HK-2 (cell line): ENCODE measurements around the gene MGAT5.

ENCODE experiments used
- DNase-seq: peaks from one replicate; pipeline ENCODE4 v3.0.0-alpha.2; 2018; ENCODE audit not compliant: unreplicated experiment

Gene MGAT5

DNA sequence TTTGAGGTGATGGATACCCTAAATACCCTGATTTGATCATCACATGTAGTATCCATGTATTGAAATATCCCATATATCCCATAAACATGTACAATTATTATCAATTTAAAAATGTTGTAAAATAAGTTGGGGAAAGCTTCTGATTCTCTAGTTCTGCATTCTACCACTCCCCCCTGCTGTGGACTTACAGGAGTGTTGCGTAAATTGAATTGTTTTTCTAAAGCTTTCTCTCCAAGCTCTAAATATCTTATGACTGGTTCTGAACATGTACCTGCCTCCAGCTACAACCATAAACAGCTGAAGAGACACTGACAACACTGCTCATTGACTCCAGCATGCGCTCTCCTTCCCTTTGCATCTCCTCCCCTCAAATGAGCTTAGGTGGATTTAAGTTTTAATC, 145.2 kb downstream of the MGAT5 start:
- DNase-seq = no peak

DNA sequence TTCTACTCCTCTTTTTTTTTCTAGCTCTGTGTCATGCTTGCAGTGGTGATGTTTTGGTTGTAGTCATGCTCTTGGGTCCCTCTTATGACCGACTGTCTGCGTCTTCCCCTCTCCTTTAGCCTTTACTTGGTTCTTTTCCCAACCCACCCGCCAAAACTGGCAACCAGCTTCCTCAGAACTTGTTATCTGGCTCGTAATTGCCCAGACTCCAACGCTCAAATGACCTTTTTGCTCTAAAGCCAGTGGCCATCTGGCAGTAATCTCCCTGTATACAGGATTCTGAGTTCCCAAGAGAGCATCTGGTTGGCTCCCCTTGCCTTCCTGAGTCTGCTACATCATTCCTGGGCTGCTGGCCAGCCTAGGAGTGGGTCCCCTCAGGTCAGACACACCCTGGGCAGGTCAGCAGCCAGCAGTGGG, 147.2 kb downstream of the MGAT5 start:
- no peak for DNase-seq

DNA sequence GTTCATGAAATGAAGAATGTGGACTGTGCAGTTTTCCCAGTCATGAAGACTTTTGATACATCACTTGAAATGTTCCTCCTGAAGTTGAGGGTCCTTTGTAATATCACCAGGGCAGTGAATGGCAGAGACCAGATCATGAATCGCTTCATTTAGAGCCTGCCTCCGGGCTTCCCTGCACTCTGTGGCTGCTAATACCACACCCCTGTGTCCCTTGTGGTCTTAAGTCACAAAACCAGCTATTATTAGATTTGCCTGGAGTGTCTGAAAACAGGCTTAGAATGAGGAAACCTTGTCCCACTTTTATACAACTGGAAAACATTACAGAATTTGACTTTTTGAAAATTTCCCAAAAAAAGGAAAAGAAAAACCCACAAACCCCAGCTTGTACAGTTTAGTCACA, 147.9 kb downstream of the MGAT5 start:
- DNase-seq = no peak

DNA sequence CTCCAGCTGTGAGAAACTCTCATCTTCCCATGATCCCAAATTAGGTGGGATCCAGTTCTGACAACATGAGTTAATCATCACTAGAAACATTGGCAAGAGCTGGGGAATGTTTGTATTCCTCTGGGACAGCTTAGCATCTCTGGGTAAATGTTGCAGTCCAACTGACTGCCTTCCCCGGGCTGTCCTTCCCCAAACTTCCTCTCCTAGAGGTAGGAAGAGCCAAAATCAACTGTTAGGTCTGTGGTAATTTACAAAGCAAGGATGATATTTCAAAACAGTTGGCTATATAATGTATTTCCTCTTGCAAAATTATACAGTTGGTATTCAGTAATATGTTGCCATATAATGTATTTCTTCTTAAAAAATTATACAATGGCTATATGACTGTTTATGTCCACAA, 148.5 kb downstream of the MGAT5 start:
- DNase-seq = no peak

DNA sequence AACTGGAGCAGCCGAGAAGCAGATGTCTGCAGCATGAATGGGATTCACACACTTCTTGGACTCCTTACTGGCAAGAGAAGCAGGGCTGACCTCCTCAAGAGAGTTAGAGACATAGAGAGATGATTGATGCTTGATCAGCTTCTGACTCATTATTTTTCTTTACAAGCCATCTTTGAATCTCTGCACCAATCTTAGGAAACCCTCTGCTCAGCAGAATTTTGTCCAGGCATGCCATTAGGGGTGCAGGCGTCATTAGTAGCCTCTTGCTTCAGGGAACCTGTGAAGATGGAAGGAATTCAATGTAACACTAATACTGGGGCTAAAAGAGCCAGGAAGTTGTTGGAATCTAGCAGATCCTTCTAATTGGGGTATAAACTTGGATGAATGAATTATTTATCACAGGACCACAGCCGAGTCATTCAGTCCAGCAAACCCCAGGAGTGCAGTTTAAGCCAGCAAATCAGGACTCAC, 151.8 kb downstream of the MGAT5 start:
- DNase-seq = no peak

DNA sequence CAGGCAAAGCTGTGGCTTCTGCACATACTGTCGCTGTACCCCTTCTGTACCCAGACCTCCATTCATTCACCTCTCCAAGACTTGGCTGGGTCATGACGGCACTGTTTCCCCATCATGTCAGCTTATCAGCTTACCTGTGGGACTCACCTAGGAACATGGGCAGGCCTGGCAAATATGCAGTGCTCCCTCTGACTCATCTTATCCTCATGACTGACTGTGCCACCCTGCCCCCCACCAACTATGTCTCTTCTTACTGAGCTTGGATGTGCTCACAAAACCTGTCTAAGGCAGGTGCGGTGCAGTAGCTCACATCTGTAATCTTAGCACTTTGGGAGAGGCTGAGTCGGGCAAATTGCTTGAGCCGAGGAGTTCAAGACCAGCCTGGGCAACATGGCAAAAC, 152.4 kb downstream of the MGAT5 start:
- no peak for DNase-seq

DNA sequence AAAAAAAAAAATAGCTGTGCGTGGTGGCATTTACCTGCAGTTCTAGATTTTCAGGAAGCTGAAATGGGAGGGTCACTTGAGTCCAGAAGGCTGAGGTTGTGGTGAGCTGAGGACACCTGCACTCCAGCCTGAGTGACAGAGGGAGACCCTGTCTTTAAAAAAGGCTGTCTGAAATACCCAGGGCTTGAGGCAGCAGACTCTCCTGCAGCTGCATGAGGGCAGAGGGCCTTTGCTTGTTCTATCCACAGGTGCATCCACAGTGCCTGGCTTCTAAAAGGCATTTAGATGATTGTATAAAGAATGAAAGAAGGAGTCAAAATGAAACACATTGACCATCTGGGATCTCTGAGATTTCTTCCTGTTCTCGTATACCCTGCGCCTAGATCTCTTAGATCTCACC, 152.9 kb downstream of the MGAT5 start:
- no peak for DNase-seq

DNA sequence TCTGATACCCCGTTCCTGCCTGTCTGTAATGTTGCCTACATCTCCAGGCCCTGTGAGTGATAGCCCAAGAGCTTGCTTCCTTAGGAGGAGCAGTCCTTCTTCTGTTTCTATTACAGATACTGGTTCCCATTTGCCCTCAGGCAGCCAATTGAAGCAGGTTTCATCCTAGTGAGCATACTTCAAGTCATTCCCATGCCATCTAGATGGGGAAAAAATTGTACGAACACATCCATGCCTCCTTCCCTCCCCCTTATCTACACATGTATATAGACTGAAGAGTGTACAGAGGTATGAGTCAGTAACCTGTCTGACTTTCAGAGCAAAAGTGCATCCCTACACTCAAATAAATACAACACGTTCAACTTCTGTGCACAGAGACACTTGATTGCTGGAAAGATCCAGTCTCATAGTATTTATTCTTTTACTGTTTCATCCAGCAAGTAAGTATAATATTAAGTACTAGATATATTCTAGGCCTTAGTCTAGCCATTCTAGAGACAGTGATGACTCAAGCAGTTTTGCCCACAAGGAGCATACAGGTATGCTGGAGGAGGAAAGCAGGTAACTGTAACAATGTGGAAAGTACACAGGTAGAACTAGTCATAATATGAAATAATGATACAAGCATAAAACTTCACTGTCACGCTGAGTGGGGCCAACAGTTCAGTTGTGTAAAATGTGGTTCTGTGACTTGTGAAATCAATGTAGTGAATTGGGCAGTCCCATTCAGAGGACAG, 153.4 kb downstream of the MGAT5 start:
- no peak for DNase-seq

DNA sequence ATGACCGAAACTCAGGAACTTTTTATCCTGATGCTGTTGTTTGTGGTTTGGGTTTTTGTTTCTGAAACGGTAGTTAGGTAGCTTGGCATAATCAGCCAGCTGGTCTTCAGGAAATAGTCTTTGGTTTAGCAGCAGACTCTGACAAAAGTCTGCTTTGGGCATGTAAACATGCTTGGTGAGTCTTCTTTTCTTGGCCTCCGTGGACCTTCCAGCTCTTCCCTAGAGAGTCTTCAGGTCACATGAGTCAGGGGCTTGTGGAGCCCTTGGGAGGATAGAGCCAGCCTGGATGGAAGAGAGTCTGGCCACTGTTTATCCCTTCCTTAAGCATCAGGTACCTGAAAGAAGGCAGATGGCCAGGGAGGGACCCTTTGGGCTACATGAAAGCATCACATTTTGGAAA, 154.5 kb downstream of the MGAT5 start:
- DNase-seq = no peak

DNA sequence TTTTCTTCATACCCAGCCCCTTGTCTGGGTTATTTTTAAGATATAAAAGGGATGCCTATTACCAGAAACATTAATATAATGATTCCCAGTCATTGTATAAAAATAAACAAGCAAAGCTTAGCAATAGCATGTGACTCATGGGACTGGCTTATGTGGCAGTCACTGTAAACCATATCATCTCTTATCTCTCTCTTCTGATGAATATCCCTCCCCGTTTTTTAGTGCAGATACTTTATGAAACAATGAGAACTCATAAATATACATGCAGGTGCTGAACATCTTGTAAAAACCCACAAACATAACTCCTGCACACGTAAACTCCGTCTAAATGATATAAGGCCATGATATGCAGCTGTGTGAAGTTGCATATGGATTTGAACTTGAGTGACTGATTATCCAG, 154.9 kb downstream of the MGAT5 start:
- DNase-seq = no peak

DNA sequence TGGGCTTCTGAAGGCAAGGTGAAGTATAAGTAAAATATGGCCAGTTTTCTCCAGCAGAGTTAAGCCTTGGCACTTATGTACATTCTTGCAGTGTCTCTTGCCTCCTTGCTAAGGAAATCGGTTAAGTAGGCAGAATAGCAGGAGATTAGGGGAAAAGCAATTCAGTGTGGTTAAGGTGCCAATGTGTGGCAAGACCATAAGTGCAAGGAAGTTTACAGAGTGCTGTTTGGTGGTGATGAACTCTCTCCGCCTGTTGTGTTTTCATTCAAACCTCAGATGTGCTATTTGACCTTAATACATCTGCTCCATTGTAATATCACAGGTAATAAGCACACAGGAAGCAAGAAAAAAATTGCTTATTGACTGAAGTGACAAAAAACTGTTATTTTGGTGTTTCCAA, 156.1 kb downstream of the MGAT5 start:
- no peak for DNase-seq

DNA sequence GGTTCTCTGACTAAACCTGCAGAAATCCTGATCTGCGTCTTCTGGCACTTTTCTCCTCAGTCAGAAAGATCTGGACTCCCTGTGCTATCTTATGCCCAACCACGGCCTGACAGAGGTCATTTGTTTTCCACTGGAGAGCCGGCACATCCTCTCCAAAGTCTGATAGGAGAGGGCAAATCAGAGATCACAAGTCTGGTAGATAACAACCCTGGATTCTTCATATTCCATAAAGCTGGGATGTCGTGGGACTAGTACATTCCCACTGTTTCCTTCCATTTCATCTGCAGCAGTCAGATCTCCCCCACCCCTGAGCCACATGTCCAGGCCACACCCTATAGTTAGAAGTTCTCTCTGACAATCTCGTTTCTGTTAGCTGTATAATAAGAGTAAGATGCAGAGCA, 157.0 kb downstream of the MGAT5 start:
- DNase-seq = no peak

DNA sequence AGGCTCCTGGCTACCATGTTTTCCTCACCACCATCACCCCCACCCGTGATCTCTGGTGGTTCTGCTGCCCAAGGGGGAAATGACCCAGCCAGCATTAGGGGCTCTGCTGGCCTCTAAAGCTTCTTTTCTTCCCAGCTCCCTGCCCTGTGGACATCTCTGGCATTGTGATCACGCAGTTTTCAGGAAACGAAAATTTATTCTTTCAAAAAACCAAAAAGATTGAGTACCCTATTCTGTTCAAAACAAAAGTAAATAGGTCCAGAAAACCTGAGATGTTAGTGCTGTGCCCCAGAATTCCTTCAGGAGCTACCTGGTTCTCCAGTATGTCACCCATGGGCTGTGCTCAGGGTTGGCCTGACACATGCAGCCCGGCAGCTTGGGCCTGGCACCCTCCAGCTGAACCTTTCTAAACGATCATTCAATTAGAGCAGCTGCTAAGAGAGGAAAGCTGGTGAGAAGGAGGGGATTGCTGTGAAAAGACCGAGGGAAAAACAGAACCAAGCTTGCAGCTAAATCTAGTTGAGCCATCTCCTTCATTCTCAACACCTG, 157.5 kb downstream of the MGAT5 start:
- no peak for DNase-seq

DNA sequence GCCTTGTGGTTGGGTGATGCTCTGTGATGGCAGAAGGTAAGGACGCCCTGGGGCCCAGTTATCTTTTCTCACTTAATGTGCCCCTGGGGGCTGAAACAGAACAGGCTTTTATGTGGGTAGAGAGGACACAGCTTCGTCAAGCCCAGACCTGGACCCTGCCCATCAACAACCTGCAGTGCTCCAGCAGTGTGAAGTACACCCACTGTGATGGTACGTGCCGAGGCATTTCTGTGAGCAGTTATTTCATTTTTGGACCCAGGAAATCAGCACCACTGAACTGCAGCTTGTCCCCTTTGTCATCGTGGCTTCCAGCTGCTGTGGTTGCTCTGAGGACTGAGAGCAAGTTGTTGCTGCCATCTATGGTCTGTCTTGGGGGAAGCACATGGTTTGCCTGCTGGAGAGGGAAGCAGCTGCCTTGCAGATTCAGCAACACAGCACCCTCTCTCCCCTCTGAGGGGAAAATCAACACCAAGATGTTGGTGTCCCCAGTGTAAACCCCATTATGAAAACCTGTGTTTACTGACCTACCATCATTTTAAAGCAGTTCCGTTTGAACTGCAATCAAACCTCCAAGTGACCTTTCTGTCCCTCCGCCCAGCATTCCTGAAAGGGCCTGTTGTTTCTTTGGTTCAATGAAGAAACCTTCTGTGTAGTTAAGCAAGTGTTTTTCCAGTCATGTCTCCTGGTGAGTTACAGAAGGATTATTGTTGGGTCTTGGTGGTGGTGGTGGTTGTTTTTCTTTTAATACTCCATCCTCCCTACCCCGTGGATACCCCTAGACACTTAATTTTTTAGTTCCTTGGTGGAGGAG, 158.2 kb downstream of the MGAT5 start:
- peak; percentile 46 for DNase-seq

DNA sequence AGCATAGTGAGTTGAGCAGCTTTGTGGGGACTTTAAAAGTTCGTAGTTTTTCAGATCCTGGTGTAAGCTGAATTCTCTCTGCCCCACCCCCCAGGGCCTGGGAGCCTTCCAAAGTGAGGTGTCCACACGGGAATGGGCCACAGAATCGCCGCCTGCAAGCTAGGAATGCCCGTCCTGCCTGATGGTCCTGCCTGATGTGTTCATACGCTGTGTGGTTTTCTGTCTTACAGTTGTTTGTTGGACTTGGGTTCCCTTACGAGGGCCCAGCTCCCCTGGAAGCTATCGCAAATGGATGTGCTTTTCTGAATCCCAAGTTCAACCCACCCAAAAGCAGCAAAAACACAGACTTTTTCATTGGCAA, 158.7 kb downstream of the MGAT5 start:
- no peak for DNase-seq

DNA sequence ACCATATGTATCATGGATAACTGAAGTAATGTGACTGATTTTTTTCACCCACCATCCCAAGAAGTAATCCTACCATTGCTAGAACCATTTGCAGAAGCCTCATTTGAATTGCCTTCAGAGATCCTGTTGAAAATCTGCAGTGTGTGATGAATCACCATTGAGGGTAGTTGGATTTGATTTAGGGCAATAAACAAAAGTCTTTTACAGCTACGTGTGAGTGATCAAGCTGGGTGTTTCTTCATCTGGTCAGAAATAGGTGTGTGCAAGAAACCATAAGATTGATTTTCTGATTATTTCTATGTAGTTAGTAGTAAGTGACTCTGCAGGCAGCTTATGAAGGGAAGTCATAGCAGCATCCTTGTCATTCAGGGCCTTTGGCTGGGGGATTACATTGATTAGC, 159.6 kb downstream of the MGAT5 start:
- no peak for DNase-seq

DNA sequence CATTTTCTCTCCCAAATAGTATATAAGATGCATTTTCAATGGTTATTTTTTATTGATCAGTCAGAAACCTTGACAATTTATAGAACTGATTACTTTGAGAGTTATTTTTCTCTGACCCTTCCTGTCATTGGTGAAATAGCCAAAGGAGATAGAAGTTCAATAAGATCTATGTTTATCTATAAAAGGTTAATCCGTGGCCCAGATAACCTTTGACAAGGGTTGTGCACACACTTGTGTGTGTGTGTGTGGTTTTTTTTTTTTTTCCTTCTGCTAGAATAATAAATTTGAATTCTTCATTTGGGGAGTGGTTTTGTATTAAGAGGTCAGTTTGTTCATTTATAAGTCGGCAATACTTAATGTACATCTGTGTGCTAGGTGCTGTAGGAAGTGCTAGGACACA, 160.0 kb downstream of the MGAT5 start:
- DNase-seq = no peak

DNA sequence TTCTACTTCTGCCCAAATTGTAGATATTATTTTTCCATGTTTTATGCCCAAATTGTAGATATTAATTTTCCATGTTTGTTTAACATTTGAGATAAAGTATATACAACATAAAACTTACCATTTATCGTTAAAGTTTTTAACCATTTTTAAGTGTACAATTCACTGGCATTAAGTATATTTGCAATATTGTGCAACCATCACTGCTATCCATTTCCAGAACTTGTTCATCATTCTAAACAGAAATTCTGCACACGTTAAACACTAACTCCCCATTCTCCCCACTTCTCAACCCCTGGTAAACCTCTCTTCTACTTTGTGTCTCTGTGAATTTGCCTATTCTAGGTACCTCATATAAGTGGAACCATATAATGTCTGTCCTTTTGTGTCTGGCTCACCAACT, 162.1 kb downstream of the MGAT5 start:
- no peak for DNase-seq

DNA sequence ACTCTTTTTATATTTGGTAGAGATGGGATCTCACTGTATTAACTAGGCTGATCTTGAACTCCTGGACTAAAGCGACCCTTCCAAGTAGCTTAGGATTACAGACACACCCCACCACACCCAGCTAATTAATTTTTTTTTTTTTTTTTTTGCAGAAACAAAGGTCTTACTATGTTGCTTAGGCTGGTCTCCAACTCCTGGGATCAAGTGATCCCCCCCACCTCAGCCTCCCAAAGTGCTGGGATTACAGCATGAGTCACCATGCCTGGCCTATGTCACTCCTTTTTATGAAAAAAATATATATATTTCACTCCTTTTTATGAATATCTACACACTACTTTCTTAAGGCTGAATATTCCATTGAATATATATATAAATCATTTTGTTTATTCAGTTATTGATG, 162.8 kb downstream of the MGAT5 start:
- no peak for DNase-seq

DNA sequence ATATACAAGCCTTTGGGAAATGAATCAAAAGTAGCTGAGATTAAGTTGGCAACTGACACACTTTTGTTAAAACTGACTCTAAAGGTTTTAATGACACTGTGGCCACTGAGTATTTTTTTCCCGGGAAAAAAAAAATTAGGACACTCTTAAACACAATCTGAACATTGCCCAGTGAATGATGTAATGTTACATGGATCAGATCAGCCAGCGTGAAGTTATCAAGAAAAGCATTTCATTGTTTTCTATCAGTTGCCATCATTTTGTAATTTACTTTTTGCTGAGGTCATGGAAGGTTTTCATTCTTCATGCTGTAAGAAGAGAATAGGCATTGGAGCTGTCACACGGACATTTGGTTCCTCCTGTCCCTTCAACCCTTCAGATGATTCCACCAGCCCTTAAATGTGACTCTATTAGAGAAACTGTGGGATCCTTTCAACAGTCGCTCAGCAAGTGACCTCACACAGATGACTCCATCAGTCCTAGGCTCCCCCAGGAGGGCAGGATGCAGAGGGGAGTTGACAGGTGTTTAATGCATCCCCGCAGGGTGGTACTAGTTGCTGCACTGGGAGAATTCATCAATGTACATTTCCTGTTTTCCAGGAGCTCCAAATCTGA, 164.2 kb downstream of the MGAT5 start:
- no peak for DNase-seq

DNA sequence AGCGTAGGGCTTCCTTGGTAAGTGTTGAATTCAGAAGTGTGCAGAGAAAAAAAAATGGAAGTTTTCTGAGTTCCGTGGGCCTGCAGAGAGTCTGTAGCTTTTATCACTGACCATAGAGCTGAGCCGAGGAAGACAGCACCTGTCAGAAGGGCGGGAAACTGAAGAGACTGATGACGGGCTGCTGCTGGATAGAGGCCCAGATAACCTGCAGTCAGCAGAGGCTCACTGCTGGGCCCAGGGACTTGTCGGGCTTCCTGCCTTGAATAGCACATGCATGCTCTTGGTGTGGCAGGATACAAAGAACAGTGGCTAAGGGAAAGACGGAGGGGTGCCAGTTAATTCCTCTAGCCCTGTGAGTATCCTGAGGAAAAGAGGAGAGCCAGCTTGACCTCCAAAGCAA, 166.4 kb downstream of the MGAT5 start:
- no peak for DNase-seq

DNA sequence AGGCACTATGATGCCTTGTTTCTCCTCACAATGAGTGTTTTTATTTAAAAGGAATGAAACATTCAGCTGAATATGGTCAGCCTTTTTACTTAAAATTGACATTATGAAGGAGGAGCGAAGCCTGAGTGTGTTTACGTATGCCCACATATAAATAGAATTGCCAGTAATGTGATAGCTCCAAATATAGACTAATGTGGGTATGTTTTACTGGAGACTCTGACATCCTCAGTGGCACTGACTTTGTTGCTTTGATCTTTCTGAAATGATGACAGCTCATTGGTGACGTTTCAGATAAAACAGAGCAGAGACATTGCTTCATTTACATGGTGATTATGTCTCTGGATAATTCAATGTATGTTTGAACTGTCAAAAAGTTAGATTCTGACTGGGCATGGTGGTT, 167.0 kb downstream of the MGAT5 start:
- DNase-seq = no peak
